ENCODE data around the gene ADGRA1.

Gene ADGRA1

GRCh38 chr10:133114726-133115452 lies 27.2 kb downstream of the ADGRA1 start:
- no peak for DNase-seq

DNA sequence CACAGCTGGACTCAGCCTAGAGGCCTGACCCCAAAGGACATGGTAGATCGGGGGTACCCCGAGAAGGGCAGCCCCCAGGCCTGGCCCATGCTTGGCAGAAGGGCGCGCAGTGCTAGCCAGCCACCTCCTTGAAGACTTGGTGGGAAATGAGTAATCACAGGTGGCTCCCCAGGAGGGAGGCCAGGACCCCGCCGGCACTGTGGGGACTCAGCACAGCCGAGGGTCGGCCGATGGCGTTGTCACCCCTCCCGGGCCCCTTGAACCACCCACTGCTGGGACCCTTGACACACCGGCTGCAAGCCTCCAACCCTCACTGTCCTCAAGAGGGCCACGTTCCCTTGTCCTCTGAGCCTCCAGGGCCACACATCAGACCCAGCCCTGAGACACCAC lies 27.7 kb downstream of the ADGRA1 start:
- DNase-seq: no peak

- no peak for DNase-seq
Measured at GRCh38 chr10:133115976-133116375, 28.3 kb downstream of the ADGRA1 start.

DNA sequence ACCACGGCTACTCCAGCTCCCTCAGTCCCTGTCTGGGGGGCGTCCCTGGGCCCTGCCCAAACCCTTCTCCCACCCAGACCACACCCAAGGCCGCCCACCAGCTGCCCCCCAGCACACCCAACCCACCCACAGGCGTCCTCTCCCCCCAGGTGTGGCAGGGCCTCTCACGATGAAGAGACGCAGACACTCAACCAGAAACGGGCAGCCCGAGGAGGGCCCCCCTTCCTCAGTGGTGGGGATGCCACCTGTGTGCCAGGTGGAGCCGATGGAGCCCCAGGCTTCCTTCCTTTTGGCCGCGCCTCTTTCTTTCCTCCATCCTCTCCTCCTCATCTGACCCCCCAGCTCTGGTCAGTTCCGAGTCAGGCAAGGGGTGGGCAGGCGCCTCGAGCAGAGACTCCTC lies 28.7 kb downstream of the ADGRA1 start:
- no peak for DNase-seq

GRCh38 chr10:133117036-133117687 lies 29.4 kb downstream of the ADGRA1 start:
- no peak for DNase-seq

DNA sequence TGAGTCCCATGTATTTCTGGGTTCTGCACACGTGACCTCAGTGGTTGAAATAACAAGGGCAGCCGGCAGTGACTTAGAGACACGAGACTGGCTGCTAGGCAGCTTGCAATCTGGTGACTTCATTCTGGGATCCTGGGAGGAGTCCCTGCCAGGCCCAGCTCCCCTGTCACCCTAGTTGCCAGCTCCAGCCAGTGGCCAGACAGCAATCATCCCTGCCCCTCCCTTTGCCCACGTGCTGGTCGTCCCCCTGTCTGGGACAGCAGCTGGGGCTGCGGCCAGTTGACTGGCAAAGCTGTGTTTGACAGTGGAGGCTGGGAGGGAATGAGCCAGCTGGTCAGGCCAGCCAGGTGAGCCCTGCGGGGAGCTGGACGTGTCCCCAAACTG lies 30.0 kb downstream of the ADGRA1 start:
- DNase-seq: no peak

DNA sequence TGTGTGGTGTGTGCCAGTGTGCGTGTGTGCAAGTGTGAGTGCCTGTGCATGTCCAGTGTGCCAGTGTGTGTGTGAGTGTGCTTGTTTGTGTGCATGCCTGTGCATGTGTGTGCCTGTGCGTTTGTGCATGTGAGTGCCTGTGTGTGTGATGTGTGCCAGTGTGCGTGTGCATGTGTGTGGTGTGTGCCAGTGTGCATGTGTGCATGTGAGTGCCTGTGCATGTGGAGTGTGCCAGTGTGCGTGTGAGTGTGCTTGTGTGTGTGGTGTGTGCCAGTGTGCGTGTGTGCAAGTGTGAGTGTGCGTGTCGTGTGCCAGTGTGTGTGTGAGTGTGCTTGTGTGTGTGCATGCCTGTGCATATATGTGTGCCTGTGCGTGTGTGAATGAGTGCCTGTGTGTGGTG lies 33.8 kb downstream of the ADGRA1 start:
- no peak for DNase-seq

- no peak for DNase-seq
Measured at GRCh38 chr10:133122171-133122935, 34.6 kb downstream of the ADGRA1 start.

- no peak for DNase-seq
Measured at GRCh38 chr10:133123050-133123745, 35.5 kb downstream of the ADGRA1 start.

- DNase-seq: no peak
Measured at GRCh38 chr10:133123746-133124356, 36.1 kb downstream of the ADGRA1 start.

GRCh38 chr10:133124357-133125211 lies 36.9 kb downstream of the ADGRA1 start:
- no peak for DNase-seq

- no peak for DNase-seq
Measured at GRCh38 chr10:133125901-133126300, 38.2 kb downstream of the ADGRA1 start.

GRCh38 chr10:133126431-133127290 lies 38.9 kb downstream of the ADGRA1 start:
- no peak for DNase-seq

DNA sequence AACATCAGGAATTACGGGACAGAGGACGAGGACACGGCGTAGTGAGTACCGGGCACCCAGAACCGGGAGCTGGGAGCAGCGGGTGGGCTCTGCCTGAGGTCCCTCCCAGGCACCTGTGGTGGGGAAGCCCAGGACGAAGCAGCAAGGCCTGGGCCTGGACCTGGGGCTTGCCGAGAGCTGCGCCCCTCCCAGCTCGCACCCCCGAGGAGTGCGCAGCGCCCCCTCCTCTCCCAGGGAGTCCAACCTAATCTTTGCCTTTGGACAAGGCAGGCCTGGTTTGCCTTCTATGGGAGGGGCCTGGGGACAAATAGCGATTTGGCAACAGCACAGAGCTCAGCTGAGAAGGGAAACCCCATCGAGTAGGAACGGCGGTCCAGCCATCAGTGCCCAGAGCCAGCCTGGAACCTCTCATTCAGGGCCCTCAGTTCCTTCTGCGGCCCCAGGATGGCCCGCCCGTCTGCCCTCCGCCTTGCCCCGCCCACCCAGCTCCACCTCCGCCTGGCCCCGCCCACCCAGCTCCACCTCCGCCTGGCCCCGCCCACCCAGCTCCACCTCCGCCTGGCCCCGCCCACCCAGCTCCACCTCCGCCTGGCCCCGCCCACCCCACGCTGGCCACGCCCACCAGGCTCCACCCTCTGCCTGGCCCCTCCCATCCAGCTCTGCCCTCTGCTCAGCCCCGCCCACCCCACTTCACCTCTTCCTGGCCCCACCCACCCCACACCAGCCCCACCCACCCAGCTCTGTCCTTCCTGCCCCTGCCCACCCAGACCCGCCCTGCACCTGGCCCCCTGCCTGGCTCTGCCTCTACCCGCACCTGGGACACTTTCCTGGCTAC lies 39.8 kb downstream of the ADGRA1 start:
- no peak for DNase-seq

- no peak for DNase-seq
Measured at GRCh38 chr10:133128126-133129070, 40.7 kb downstream of the ADGRA1 start.

- no peak for DNase-seq
Measured at GRCh38 chr10:133129071-133129858, 41.5 kb downstream of the ADGRA1 start.

- DNase-seq: no peak
Measured at GRCh38 chr10:133129859-133130495, 42.3 kb downstream of the ADGRA1 start.

Data from NCI-H2107 (cell line).